HG03558 (cell line): ENCODE data around the gene DCUN1D3.
"Not testable (repeated sequence)": the region's sequence is repeated elsewhere in the genome, so short reads cannot be mapped to it uniquely, and the experiment has no call there.

ENCODE experiments used
- ATAC-seq: cut with Tn5 transposase; IDR thresholded peaks from one replicate; pipeline ENCODE4 v1.9.1; 2021; ENCODE audit warnings: moderate number of reproducible peaks; ENCODE audit not compliant: unreplicated experiment; ENCODE audit errors: extremely low read depth

The DCUN1D3 gene

GRCh38 chr16:20839504-20839903 is 60.7 kb downstream of the DCUN1D3 start:
- ATAC-seq = no peak

- no peak for ATAC-seq
Measured at GRCh38 chr16:20838240-20838639, 61.9 kb downstream of the DCUN1D3 start.

GRCh38 chr16:20833086-20833485 is 67.1 kb downstream of the DCUN1D3 start:
- ATAC-seq = no peak

- no peak for ATAC-seq
Measured at GRCh38 chr16:20830372-20830771, 69.8 kb downstream of the DCUN1D3 start.

- ATAC-seq = no peak
Measured at GRCh38 chr16:20829536-20829935, 70.6 kb downstream of the DCUN1D3 start.

GRCh38 chr16:20826039-20826566 is 74.1 kb downstream of the DCUN1D3 start:
- no peak for ATAC-seq

GRCh38 chr16:20822521-20823325 is 77.4 kb downstream of the DCUN1D3 start:
- ATAC-seq = no peak

- no peak for ATAC-seq
Measured at GRCh38 chr16:20821682-20822081, 78.5 kb downstream of the DCUN1D3 start.

- ATAC-seq = no peak
Measured at GRCh38 chr16:20818929-20819585, 81.1 kb downstream of the DCUN1D3 start.

- ATAC-seq = no peak
Measured at GRCh38 chr16:20814784-20815183, 85.4 kb downstream of the DCUN1D3 start.

- ATAC-seq = no peak
Measured at GRCh38 chr16:20812510-20812909, 87.6 kb downstream of the DCUN1D3 start.

GRCh38 chr16:20811889-20812439 is 88.2 kb downstream of the DCUN1D3 start:
- ATAC-seq = no peak

- ATAC-seq = no peak
Measured at GRCh38 chr16:20807862-20808261, 92.3 kb downstream of the DCUN1D3 start.

GRCh38 chr16:20806168-20807050 is 93.7 kb downstream of the DCUN1D3 start, which contains the start of the genes ERI2 and REXO5:
Gene ERI2 (minus strand): TSS chr16:20806472. CDS start chr16:20806430, 42 bp downstream.
Gene REXO5 (plus strand): TSS chr16:20806527. CDS start chr16:20806954, 427 bp downstream.
- peak; percentile 53 for ATAC-seq

GRCh38 chr16:20805684-20806167 is 94.4 kb downstream of the DCUN1D3 start:
- not testable (repeated sequence) for ATAC-seq
